ENCODE measurements around the gene PSMC3IP.

PSMC3IP gene

DNA sequence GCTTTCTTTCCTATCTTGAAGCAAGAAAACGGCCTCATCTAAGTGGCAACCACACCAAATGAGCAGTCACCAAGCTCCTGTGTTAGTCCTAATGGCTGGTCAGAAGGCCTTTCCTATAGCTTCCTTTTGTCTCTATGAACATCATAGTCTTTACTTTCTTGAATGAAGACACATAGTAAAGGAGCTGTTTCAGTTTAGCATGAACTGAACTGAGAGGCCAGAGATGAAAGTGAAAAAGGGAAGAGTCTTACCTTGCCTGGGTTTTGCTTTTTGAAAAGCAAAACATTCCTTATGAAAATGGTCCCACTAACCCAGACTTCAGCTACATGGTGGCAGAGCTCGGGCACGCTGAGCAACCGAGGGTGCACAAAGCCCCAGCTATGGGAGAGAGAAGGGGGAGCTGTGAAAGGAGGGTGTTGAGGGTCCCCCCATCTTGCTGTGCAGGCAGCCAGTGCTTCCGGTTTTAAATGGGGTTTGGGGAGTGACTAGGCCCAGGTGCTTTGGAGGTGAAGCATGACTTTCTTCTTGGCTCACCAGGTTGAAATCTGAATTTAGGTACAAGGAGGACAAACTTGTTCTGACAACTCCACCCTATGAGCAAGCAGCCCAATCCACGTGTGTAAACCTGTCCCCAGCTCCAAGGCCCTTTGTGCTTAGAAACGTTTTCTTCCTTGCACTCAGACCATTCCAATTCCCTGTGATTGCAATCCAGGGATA, 9.1 kb upstream of the PSMC3IP start:
- Histone ChIP-seq H3K27me3 (no peaks in the 10 kb centered on the region), H3K9me3 (no peaks in the 10 kb centered on the region), H3K4me3 (ENCODE audit: low read depth, low read length) (no peak overlapping the region), H3K4me1 (no peaks in the 10 kb centered on the region), H3K36me3 (peaks cover 66% of the 10 kb centered on the region)
- TF ChIP-seq CTCF (IDR thresholded peaks at IDR 0.05; ENCODE audit: low read depth, low read length): no peak
- no peak for DNase-seq

DNA sequence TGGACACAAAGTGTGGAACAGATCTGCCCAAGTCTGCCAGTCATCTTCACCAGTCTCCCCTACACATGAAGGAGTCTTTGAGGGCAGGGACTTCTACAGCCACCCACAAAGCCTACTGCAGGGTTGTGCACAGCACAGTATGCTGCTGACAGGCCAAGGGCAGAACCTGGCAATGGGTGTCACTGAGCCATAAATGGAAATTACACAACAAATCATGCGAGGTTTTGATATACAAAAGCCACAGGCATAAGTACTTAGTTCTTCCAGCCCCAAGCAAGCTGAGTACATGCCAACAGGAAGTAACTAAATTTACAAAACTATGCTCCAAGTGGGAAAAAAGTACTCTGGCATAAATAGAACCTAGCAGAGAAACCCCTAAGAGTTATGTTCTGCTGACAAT, 7.8 kb upstream of the PSMC3IP start:
- no peak for TF ChIP-seq CTCF (IDR thresholded peaks at IDR 0.05; ENCODE audit: low read depth, low read length)
- Histone ChIP-seq H3K9me3 (no peaks in the 10 kb centered on the region), H3K4me3 (ENCODE audit: low read depth, low read length) (no peak overlapping the region), H3K36me3 (peaks cover 56% of the 10 kb centered on the region), H3K27me3 (no peaks in the 10 kb centered on the region), H3K4me1 (no peaks in the 10 kb centered on the region)
- DNase-seq: no peak

DNA sequence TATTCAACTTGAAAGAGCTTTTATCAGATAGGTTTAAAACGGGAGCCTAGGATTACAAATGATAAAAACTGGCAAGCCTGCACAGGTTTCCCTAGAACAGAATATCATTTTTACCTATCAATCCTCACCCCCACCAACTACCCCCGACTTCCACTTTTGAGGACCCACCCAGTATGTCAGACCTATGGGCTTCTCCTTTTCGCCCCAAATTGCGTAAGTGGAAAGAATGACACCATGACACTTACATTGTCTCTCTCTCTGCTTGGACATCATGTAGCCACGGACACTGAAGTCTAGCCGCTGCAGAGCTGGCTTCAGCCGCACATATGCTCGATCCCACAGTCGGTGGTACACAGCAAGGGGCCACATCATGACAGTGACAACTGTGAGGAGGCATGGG, 7.4 kb upstream of the PSMC3IP start:
- TF ChIP-seq CTCF (IDR thresholded peaks at IDR 0.05; ENCODE audit: low read depth, low read length): no peak
- peaks cover 51% of the 10 kb centered on the region for H3K36me3 ChIP-seq
- no peaks in the 10 kb centered on the region for H3K9me3 ChIP-seq
- H3K27me3 ChIP-seq: no peaks in the 10 kb centered on the region
- DNase-seq: no peak
- no peaks in the 10 kb centered on the region for H3K4me1 ChIP-seq
- H3K4me3 ChIP-seq (ENCODE audit: low read depth, low read length): no peak overlapping the region

- TF ChIP-seq CTCF (IDR thresholded peaks at IDR 0.05; ENCODE audit: low read depth, low read length): no peak
- Histone ChIP-seq H3K9me3 (no peaks in the 10 kb centered on the region), H3K4me3 (ENCODE audit: low read depth, low read length) (no peak overlapping the region), H3K36me3 (peaks cover 40% of the 10 kb centered on the region), H3K27me3 (no peaks in the 10 kb centered on the region), H3K4me1 (no peaks in the 10 kb centered on the region; the same call in none of the 2 replicates)
- DNase-seq: no peak
These were observed 4.3 kb upstream of the PSMC3IP start for GRCh38 chr17:42581744-42582270.

GRCh38 chr17:42579794-42580551, 2.4 kb upstream of the PSMC3IP start:
- Histone ChIP-seq H3K36me3 (peaks cover 35% of the 10 kb centered on the region), H3K4me3 (ENCODE audit: low read depth, low read length) (no peak overlapping the region), H3K27me3 (no peaks in the 10 kb centered on the region), H3K9me3 (no peaks in the 10 kb centered on the region), H3K4me1 (no peaks in the 10 kb centered on the region; the same call in none of the 2 replicates)
- TF ChIP-seq CTCF (IDR thresholded peaks at IDR 0.05; ENCODE audit: low read depth, low read length): no peak
- DNase-seq: no peak

Measured in BE2C (cell line).